GM21526 (cell line): ENCODE results near the gene BGN.

Experiments used
- ATAC-seq: cut with Tn5 transposase; IDR thresholded peaks from one replicate; pipeline ENCODE4 v1.9.1; 2021; ENCODE audit warnings: moderate library complexity; ENCODE audit not compliant: unreplicated experiment, low FRiP score

BGN gene

GRCh38 chrX:153481043-153481442 lies 13.7 kb upstream of the BGN start:
- ATAC-seq = no peak

- no peak for ATAC-seq
These were observed 12.3 kb upstream of the BGN start for GRCh38 chrX:153482376-153483015.

DNA sequence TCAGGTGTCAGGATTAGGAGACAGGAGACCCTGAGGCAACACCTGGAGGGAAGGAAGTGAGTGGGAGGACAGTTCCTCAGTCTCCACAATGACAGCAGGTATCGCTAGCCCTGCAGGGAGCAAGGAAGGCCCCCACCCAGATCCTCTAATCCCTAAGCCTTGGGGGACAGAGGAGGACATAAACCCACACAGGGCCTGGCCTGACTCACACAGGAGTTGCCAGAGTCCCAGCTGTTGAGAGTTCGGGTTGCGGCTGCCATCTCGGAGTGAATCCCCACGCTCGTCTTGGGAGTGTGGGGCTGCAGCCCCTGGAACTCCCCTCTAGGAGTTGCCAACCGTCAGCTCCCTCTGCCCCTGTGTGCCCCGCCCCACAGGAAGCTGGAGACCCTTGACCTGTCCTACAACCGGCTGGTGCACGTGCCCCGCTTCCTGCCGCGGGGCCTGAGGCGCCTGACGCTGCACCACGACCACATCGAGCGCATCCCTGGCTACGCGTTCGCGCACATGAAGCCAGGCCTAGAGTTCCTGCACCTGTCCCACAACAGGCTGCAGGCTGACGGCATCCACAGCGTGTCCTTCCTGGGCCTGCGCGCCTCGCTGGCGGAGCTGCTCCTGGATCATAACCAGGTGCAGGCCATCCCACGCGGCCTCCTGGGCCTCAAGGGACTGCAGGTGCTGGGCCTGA lies 9.2 kb upstream of the BGN start:
- no peak for ATAC-seq

DNA sequence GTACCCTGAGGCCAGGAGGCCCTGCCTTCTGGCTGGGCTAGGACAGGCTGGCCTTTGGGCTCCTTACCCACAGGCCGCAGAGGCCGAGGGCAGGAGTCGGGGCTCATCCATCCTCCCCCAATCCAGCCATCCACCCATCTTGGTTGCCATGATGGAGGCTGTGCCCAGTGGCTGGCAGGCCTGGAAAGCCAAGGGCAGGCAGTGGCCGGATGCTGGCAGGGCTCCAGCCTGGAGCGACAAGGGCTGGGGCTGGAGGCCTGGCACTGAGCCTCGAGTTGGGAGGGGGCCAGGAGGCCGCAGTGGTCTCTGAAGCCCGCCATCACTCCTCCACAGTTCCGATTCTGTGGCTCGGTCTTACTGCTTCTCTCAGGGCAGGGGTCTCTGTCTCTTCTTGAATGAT lies 8.6 kb upstream of the BGN start:
- no peak for ATAC-seq

DNA sequence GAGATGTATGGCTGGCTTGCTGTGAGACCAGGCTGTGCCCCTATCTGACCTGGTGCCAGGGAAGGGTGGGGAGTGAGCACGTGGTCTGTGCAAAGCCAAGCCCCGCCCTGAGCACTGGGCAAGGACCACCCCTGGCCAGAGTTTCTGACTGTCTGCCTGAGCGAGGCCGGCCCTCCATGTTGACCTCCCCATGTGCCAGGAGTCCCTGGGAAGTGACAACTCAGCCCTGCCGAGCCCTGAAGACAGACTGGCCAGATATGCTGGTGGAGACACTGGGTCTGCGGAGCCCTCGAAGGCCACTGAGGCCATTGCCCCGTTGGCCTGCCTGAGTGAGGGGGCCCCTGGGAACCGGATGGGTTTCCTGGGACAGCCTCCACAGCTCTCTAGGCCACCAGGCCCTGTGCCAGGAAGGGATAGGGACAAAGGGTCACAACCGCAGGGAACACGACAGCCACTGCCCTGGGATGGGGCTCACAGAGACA lies 7.1 kb upstream of the BGN start:
- no peak for ATAC-seq

GRCh38 chrX:153488231-153488914 lies 6.4 kb upstream of the BGN start:
- no peak for ATAC-seq

GRCh38 chrX:153490217-153490930 lies 4.4 kb upstream of the BGN start:
- ATAC-seq = no peak

- no peak for ATAC-seq
These were observed 3.3 kb upstream of the BGN start for GRCh38 chrX:153491351-153491914.

GRCh38 chrX:153491918-153492317 lies 2.9 kb upstream of the BGN start:
- ATAC-seq = no peak

- no peak for ATAC-seq
These were observed 2.2 kb upstream of the BGN start for GRCh38 chrX:153492543-153492942.

DNA sequence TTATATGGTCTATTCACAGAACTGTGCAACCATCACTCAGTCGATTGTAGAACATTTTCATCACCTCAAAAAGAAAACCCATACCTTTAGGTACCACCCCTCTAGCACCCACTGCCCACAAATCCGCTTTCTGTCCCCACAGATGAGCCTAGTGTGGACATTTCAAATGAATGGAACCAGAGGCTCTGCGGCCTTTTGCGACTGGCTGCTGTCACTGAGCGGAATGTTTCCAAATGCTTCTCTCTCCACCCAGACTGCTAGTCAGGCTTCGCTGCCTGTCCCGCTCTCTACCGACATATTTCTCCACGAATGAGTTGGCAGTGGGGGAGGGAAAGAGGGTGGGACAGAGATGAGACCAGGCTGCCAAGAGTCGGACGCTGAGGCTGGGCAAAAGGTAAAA lies 1.7 kb upstream of the BGN start:
- ATAC-seq = no peak

- ATAC-seq = no peak
These were observed 719 bp upstream of the BGN start for GRCh38 chrX:153494061-153494460.

- no peak for ATAC-seq
These were observed 577 bp downstream of the BGN start for GRCh38 chrX:153495362-153495751.

DNA sequence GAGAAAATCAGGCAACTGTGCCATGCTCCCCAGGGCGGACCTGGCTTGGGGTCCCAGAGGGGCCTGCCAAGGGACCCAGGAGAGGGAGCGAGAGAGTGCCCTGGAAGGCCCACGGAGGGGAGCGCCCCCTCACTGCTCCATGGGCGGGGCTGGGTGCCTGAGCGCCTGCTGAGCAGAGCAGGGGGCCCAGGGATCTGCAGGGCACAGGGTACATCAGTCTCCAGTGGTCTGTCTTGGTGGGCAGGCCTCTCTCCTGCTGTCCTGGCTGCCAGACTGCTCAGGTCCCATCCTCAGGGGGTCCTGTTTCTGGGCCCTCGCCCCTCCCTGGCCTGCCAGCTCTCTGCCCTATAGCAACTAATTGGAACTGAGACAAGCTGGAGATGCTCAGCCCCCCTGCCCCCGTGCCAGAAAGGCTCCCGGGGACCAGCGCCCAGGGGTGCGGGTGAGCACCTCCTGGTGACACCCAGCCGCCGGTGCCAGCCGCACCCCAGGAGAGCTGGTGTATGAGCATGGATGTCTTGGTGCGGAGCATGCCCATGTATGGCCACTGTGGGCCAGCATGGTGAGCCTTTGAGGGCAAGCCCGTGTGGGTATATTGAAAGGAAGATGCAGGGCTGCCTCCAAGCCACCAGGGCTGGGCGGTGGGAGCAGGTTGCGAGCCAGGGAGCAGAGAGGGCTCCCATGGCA lies 1.3 kb downstream of the BGN start:
- no peak for ATAC-seq

GRCh38 chrX:153496590-153496959 lies 1.8 kb downstream of the BGN start:
- ATAC-seq = no peak

DNA sequence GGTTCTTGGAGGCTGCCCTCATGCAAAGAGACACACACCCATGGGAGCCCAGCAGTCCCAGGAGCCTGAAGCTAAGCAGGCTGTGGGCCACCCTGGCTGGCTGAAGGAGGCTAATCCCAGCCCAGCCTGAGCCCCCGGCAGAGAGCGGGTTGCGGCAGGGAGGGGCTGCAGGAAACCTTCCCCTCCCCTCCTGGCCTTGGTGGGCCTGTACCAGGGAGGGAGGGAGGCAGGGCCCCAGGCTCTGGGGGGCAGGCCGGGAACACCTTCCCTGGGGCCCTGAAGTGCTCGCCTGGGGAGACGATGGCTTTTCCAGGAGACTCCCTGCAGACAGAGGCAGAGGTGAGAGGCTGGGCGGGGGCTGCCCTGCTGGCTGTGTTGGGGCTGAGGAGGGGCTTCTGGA lies 3.7 kb downstream of the BGN start:
- ATAC-seq = no peak

DNA sequence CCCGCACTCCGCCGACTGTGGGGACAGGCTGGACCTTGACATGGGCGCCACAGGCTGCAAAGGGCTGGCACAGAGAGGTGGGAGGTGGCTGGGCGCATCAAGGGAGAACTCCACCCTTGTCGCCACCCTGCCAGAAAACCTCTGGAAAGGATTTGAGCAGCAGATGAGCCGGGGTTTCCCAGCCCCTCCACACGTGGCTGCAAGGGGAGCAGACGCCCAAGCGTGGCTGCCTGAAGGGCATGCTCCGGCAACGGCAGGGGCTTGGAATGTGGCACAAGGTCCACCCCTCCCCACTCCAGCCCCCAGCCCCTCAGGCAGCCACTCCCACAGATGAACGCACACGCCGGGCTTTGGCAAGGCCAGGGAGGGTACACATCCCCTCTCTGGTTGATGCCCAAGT lies 4.6 kb downstream of the BGN start:
- no peak for ATAC-seq

GRCh38 chrX:153499876-153500275 lies 5.1 kb downstream of the BGN start:
- no peak for ATAC-seq

GRCh38 chrX:153500676-153501280 lies 6.0 kb downstream of the BGN start:
- no peak for ATAC-seq

- no peak for ATAC-seq
These were observed 6.8 kb downstream of the BGN start for GRCh38 chrX:153501530-153501929.
